Erythroblast (primary cell): Measurements from ENCODE around the gene CYP46A1.
A peak's percentile ranks its signal among the peaks of the same experiment; 100 is the strongest.

Experiments
- DNase-seq, 2 experiments: peaks; one replicate each; lab custom pipeline; 2025; lab: John Stamatoyannopoulos, UW
- GATA1 ChIP-seq: IDR thresholded peaks from 2 replicates; pipeline ENCODE4 v1.6.1; 2011; ENCODE audit warnings: low read depth, mild to moderate bottlenecking, control low read depth, low read length, moderate library complexity
- POLR2A ChIP-seq: IDR thresholded peaks from 2 replicates; pipeline ENCODE4 v1.6.1; 2011; ENCODE audit warnings: mild to moderate bottlenecking, low read length

CYP46A1 gene

DNA sequence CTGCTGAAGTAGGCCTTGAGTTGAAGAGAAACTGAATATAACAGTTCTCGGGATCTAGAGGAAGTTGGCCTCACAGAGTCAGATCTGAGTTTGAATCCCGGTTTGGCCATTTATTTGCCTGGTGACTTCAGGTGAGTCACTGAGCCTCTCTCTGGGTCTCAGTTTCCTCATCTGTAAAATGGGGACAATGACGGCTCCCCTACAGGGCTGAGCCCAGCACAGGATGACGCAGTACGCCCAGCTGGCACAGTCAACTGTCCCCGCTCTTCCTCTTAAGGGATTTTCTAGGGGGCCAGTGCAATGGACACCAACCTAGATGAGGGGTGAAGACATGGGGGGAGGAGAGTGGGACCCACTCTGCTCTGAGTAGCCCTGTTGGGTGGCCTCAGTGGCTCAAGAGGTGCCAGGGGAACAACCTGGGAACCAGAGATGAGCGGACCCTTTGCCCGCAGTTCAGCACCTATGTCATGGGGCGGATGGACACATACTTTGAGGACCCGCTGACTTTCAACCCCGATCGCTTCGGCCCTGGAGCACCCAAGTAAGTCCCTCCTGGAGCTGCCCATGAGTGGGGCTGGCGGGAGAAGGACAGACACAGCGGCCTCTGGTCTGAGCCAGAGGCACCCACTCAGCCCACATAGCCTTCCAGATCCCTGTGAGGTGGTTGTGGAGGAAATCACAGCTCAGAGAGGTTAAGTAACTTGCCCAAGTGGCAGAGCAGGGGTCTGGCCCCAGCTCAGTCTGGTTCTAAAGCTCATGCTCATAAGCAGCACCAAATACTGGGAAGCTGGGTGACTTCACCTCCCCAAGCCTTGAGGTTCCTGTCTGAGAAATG, 41.1 kb downstream of the CYP46A1 start:
- no peak for TF ChIP-seq GATA1
- TF ChIP-seq POLR2A, result no peak
- no peak for DNase-seq

DNA sequence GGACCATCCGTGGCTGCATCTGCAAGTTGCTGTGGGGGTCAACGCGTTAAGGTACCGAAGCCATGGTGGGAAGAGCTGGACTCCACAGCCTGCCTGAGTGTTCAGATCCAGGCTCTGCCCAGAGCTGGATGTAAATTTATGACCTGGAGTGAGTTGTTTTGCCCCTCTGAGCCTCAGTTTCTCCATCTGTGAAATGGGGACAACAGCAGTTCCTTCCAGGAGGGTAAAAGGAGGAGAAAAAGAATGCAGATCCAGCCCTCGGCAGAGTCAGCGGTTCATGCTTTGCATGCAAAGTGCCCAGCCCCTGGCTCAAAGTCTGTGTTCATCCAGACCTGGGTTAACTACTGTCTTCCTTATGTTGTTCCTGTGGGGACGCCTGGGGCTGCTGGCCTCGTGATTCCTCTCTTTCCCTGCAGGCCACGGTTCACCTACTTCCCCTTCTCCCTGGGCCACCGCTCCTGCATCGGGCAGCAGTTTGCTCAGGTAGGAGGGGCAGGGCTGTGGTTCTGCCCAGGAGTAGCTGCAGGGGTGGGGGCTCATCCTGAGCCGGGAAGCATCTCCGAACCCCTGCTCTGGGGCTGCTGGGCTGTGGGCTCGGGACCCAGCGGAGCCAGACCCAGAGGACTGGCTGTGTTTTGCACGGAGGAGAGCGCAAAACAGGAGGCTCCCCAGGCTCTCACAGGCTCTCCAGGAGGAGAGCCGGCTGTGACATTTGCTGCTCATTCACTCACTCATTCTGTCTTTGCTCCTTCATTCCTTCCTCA, 41.9 kb downstream of the CYP46A1 start:
- TF ChIP-seq GATA1, result no peak
- TF ChIP-seq POLR2A, result no peak

DNA sequence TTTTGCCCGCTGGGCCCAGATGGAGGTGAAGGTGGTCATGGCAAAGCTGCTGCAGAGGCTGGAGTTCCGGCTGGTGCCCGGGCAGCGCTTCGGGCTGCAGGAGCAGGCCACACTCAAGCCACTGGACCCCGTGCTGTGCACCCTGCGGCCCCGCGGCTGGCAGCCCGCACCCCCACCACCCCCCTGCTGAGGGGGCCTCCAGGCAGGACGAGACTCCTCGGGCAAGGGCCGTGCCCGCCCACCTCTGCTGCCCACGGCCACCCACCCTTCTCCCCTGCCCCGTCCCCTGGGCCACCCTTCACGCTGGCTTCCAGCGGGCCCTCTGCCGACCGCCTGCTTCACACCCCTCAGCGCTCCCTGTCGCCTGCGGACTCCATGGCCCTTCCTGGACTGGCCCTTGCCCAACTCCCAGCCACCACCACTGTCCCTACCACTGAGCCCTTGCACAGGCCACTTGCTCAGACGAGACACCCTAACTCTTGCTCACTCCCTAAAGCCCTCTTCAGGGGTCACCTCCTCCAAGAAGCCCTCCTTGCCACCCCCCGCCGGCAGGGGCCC, 42.5 kb downstream of the CYP46A1 start:
- no peak for DNase-seq
- TF ChIP-seq POLR2A, result no peak
- no peak for TF ChIP-seq GATA1

More for the DNA sequence above, 41.9 kb downstream of the CYP46A1 start:
- no peak for DNase-seq

DNA sequence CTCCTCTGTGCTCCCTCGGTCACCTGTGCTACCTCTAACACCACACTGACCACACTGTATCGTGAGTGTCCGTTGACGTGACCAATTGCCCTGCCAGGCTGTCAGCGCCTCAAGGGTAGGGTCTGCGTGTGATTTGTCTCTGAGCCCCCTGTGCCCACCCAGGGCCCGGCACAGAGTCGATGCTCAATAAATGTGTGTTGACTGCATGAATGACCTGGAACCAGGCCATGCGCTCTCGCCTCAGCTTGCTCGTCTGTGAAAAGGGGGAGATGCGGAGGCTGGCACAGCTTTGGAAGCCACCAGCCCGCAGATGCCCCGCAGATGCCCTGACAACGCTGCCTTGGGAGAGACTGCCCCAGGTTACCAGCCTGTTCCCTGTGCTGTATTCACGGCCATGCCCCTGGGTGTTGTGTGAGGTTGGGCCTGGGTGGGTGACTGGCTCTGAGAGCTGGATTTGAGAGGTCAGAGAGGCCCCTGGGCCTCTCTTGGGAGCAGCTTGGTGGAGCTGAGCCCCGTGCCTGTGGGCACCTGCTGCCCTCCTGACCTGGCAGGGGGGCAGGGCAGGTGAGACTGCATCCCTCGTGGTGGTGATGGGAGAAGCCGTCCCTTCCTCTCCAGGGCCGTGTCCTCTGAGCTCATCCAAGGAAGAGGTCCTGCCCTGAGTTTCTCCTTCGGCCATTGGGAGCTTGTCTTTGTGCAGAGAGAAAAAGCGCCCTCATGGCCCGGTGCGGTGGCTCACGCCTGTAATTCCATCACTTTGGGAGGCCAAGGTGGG, 43.2 kb downstream of the CYP46A1 start:
- DNase-seq, result no peak
- TF ChIP-seq POLR2A, result no peak
- no peak for TF ChIP-seq GATA1

DNA sequence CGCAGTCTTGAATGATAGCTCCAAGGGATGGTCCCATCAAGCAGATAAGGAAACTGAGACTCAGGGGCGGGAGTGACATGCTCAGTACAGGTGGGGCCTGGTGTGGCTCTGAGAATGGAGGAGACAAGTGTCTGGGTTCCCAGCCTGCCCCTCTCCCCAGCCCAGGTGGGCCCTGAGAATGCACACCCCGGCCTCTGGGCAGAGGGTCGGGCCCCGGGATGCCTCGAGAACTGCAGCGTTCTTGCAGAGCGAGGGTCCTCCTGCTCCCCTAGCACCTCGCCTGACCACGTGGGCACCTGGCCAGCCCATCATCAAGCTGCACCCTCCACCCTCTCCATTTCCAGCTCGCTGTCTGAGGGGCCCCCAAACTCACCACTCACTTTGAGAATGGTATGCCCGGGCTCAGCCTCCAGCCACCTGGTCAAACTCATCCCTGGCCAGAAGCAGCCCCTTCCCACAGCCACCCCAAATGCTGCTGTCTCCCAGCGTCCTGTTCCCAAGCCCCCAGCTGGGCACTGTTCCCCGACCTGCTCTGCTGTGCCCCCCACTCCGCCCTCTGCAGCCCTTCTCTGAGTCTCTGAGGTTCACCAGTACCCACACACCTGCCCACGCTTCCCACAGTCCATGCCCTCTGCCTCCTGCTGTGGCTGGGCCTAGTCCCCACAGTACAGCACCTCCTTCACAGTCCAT, 44.3 kb downstream of the CYP46A1 start:
- DNase-seq, result no peak
- TF ChIP-seq POLR2A (no peak), GATA1 (no peak)

DNA sequence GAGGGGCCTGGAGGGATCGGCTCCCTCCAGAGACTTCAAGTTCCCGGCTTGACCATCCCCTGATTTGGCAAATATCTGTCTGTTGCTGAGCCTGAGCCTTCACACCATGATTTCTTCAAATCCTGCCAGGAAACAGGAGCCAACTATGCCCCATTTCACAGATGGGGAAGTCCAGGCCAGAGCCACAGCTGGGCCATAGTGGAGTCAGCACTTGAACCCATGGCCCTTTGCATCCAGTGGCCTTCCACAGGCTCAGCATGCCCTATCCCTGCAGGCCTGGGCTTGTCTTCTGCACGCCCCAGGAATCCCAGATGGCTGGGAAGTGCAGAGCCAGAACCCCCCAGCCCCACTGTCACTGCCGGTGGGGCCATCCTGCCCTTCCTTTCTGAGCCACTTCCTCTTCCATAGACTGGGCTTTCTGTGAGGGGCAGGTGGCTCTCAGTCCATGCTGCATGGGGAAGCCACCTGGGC, 44.9 kb downstream of the CYP46A1 start:
- DNase-seq, result no peak
- TF ChIP-seq POLR2A (no peak), GATA1 (no peak)

DNA sequence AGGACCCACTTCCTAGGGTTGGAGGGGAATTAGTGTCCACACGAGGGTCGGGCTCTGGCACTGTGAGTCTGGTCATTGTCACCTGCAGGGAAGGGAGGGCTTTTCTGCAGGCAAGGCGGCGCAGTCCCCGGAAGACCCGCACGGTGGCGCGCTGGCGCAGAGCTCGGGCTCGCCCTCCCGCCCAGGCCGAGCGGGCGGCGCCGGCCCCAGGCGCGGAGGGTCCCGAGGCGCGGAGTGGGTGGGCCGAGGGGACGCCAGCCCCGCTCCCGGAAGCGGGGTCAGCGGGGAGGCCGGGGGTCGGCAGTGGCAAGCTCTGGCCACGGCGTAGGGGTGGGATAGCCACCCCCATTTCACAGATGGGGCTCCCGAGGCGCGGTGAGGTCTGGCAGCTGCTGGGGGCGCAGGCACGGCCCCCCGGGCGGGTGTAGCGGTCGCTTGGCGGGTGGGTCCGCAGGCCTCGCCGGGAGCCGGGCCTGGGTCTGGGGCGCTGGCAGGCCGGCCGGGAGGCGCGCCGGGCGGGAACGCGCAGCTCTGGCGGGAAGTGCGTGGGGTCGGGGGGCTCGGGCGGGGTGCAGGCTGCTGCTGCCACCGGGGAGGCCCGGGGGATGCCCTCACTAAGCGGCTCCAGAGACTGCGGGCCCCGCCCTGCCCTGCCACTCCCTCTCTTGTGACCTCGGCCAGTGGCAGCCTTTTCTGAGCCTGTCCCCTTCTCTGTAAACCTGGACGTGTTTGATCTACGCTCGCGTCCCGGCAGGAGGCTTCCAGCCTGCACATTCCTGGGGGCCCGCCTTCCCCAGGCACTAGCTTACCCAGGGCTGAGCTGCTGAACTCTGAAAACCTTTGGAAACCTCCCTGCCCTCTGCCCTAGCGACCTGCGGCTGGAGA, 46.1 kb downstream of the CYP46A1 start:
- DNase-seq, result peak; percentile 26 to 60
- TF ChIP-seq GATA1 (no peak), POLR2A (no peak)

DNA sequence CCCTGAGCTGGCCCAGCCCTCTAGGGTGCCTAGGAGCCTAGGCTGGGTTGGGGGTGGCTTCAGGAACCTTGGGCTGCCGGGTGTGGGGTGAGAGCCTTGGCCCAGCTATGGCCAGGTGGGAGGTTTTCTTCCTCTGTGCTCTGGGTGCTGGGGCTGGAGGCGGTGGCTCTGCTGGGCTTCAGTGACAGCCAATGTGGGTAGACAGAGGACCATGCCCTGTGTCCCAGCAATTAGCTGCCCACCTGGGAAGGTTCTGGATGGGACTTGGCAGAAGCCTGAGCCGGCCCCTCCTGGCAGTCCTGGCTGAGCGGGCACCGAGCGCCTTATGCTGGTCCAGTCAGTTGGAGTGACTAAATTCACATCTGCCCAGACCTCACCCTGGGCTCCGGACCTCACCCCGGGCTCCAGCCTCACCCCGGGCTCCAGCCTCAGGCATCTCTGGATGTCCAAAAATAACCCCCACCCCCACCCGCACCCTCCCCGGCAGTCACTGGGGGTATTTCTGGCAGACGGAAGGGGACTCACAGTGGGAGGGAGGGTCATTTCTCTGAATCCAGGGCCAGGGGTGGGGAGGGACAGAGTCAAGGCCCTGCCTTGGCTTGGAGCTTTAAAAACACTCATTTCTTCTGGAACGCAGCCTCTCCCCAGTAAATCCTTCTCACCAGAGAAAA, 46.9 kb downstream of the CYP46A1 start:
- TF ChIP-seq GATA1, result no peak
- no peak for TF ChIP-seq POLR2A
- no peak for DNase-seq

DNA sequence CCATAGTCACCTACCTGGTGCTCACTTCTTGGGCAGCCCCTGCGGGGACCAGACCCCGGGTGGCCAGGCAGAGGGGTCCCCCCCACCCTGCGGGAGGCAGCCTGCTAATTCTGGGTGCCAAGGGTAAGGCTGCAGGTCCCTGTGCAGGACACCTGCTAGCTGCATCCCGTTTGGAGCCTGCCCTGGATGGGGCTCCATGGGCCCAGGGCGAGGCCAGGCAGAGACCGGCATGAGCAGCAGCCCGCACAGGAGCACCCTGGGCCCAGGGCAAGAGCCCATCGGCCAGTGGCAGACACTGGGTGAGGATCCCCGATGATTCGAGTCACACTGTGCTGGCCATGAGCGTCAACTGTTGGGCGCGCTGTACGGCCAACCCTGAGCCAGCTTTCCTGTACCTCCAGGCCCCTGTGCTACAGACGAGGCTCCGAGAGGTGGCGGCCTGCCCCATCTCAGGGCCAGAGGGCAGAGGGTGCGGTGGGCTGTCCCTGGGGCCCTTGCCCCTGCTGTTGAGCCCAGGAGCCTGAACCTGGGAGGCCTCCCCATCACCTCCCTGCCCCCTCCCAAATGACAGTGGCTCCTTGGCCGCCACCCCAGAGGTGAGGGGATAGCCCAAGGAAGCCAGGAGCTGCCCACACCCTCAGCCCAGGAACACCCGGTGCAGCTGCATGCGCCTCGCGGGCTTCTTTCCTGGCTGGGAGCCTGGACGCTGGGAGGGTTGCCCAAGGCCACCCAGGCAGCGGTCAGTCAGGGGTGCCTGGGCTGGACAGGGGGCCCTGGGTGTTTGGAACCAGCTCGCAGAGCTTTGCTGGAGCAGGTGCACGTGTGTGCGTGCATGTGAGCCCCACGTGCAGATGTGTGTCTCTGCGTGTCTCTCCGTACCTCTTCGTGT, 47.7 kb downstream of the CYP46A1 start:
- TF ChIP-seq GATA1 (no peak), POLR2A (no peak)
- DNase-seq, result no peak

DNA sequence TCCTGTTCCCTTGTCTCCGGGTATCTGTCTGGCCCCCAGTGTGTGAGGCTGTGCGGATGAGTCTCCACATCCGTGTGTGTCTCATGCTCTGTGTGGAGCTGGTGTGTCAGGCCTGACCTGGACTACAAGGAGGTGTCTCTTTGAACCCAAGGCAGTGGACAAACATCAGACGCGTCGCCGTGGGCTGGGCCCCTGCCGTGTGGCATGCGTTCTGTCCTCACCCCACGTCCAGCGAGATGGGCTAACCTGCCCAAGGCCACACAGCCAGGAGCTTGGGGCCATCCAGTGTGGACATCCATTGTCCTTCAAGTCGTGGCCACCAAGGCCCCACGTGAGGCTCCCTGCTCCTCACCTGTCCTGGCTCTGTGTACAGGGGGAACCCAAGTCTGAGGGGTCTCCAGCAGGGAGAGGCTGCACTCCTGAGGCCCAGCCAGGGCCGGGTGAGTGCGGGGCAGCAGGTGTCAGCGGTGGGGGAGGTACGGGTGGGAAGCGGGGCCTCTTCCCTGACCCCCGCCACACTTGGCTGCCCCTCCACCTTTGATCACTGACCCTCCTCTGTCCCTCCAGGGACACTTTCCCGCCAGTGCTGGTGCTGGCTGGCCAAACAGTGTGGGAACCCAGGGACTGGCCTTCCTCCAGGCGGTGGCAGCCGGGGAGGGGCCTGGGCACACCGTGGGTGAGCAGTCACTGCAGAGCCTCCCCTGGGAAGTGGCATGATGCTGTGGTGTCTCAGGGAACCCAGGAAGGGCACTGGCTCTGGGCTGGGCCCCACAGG, 48.5 kb downstream of the CYP46A1 start:
- DNase-seq, result no peak
- no peak for TF ChIP-seq POLR2A
- no peak for TF ChIP-seq GATA1
